Measurements from ENCODE around the gene SH3RF3.

SH3RF3 gene

GRCh38 chr2:109373791-109374547, 245.0 kb downstream of the SH3RF3 start:
- DNase-seq (ENCODE audit: low read depth, low spot score): no peak

- DNase-seq (ENCODE audit: low read depth, low spot score): no peak
Observed at GRCh38 chr2:109374548-109375130, 245.6 kb downstream of the SH3RF3 start.

GRCh38 chr2:109375131-109375561, 246.1 kb downstream of the SH3RF3 start:
- no peak for DNase-seq (ENCODE audit: low read depth, low spot score)

GRCh38 chr2:109375656-109376055, 246.7 kb downstream of the SH3RF3 start:
- DNase-seq (ENCODE audit: low read depth, low spot score): no peak

DNA sequence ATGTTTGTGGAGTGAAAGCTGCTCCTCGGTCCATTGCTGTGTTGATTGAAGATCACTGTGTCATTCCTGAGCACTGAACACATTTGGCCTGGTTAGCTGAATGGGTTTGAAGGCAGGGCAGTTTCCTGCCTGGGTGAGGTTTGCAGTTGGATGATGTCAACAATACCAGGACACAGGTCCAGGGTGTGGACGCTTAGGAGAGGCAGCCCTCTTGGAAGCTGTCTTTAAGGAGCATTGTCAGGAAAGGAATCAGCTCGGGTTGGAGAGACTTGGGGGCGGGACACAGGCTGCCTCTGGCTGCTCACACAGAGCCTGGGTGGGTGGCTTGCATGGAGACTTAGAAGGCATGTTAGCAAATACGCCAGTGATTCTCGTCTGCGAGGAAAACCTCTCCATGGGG, 247.1 kb downstream of the SH3RF3 start:
- DNase-seq (ENCODE audit: low read depth, low spot score): peak; percentile 29

GRCh38 chr2:109376796-109377495, 247.9 kb downstream of the SH3RF3 start:
- no peak for DNase-seq (ENCODE audit: low read depth, low spot score)

GRCh38 chr2:109377976-109378375, 249.0 kb downstream of the SH3RF3 start:
- DNase-seq (ENCODE audit: low read depth, low spot score): no peak

- DNase-seq (ENCODE audit: low read depth, low spot score): no peak
Observed at GRCh38 chr2:109378682-109379081, 249.7 kb downstream of the SH3RF3 start.

DNA sequence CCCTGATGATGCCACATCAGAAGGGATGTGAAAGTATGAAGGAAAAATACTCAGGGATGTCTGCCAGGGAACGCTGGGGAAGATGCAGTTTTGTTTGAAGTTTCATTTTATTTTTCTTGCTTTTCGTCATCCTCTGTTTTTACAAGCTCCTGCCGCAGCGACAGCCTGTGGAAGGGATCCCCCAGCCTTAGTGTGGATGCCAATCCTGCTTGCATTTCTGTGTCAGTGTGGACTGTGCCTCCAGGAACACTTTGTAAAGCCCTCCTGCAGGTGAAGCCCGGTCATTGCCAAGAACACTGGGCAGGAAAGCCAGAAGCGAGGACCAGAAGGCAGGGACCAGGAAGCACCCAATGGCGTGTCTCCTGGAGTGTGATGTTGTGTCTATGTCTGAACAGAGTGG, 250.5 kb downstream of the SH3RF3 start:
- no peak for DNase-seq (ENCODE audit: low read depth, low spot score)

GRCh38 chr2:109380502-109381326, 251.7 kb downstream of the SH3RF3 start:
- DNase-seq (ENCODE audit: low read depth, low spot score): no peak

DNA sequence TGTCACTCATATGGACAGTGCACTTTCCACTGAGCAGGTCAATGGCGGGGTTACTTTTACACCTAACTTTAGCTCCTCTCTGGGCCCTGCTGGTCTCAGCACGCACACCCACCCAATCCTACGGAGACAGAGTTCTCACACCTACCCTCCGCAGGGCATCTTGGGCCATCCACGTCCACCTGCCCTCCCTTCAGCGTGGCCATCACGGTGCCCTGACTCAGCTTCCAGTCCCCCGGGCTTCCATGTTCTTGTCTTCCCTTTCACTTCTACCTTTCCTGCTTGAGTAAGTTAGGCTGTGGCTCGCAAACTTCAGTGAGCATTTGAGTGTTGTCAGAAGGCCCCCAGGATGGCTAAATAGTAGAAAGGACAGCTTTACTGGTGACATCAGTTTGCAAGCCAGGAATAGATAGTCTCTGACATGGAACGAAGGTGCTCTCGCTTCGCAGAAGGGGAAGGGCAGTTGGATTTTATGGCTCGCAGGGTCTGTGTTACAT, 252.4 kb downstream of the SH3RF3 start:
- DNase-seq (ENCODE audit: low read depth, low spot score): no peak

DNA sequence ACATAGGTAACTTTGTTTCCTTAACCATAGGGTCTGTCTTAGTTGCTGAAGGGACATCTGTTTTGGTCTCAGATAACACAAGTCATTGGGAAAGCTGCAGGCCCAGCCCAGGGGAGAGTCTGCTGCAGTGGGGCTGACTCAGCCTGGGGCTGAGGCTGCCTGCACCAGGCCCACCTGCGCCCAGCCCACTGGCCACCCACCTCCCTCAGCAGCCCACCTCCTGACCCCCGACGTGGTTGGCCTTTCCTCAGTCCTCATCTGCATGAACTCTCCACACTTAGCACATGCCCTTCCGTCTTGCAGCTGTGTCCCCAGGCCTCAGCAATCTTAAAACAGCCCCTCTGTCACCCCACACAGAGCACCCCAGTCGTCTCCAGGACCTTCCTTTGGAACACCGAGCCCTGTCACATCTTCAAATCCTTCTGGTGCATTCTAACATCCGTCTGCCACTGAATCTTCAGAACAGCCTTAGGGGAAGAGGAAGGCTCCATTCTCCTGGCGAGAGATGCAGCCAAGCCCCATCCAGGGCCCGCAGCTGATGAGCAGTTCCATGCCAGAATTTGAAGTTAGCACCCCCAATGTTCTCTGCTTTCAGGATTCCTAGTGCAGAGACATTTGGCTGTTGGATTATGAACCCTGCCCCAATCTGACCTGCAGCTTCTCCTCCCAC, 253.4 kb downstream of the SH3RF3 start:
- DNase-seq (ENCODE audit: low read depth, low spot score): no peak

GRCh38 chr2:109382951-109383350, 253.9 kb downstream of the SH3RF3 start:
- DNase-seq (ENCODE audit: low read depth, low spot score): peak; percentile 82

DNA sequence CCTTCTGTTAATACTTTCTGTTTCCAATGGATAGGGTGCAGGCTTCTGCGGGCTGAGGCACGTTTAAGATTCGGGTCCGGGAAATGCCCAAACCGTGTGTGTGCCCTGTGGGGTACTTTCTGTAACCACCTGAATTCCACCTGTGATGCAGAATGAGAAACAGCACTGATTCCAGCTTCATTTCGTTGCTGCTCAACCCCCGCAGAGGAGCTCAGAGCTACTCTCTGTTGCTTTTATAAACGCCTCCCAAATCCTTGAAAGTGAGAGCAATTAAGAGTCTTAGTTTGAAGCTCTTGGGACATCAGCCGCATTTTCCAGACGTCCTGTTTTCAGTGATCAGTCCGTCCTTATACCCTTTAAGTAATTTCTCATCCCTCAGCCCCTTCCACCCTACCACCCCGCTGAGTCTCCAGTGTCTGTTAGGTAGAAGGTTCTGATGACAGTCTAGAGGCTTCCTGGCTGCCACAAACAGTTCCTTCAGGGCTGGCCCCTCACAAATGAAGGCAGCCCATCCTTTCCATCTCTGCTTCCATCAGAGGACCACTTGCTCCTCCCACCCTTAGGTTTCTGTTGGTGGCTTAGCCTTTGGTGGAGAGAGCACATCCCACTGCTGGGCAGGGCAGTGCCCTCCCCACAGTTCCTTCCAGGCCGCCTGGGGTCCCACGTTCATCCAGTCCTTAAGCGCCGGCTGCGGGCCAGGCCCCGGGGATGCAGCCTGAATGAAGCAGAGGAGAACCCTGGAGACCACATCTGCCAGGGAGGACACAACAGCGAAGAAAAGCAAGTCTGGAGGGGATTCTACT, 254.7 kb downstream of the SH3RF3 start:
- DNase-seq (ENCODE audit: low read depth, low spot score): no peak

- no peak for DNase-seq (ENCODE audit: low read depth, low spot score)
Observed at GRCh38 chr2:109384308-109385271, 255.6 kb downstream of the SH3RF3 start.

DNA sequence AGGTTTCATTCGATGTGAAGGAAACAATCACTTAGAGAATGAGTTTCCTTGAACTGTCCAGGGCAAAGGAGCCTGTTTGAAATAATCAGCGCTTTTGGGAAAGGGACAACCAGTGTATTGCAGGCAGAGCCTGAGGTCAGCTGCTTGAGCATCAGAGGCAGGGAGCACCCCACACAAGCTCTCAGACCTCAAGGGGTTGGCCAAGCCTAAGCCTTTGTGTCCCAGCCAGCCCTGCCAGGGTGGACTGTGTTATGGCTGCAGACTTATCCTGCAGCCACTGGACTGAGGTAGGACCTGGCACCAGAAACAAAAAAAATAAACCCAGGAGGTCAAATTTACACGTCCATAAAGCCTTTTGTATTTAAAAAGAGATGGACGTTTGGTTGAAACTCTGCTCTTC, 256.5 kb downstream of the SH3RF3 start:
- no peak for DNase-seq (ENCODE audit: low read depth, low spot score)

DNA sequence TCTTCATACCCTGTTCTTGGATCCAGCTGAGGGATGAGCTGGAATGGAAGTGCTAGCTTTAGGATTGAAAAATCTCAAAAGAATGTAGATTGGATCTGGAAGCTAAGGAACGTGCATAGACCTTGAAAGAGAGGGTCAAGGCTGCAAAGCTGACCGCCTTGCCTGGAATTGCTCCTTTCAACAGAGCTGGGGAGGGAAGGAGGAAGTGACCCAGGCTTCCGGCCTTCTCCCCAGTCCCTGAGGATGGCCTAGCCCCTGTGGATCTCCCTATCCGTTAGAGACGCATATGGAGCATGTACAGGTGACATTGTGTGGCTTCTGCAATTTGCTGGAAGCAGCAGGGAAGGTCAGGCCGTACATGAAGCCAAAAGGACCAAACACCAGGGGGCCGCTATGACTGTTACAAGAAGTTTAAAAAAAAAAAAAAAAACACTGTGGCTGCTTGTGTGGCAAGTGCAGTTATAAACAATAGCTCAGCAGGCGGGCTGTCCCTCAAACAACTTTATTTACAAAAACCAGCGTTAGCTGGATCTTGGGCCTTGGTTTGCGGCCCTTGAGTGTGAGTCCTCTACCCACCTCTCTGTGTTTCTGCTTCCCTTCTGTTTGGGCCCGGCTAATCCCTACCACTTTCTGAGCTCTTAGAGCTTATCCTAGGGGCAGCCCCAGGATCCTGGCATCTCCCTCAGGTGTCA, 257.1 kb downstream of the SH3RF3 start:
- DNase-seq (ENCODE audit: low read depth, low spot score): peak; percentile 58

GRCh38 chr2:109387221-109387735, 258.3 kb downstream of the SH3RF3 start:
- no peak for DNase-seq (ENCODE audit: low read depth, low spot score)
